ENCODE measurements around the gene MAPK8. TPM values are rescaled to one million over a fixed set of nuclear protein-coding genes. Genes with fewer than 3 reads are reported as not detected.

The MAPK8 gene
- total RNA-seq, 4 donors from 2014 or later: 35.3 to 61.9 (median 42.5) TPM

- no peaks in the 10 kb centered on the region for H3K4me1 ChIP-seq
- no peaks in the 10 kb centered on the region for H3K36me3 ChIP-seq
- no CpG with 5 or more reads among the region's 2 CpGs for WGBS
- no peak for DNase-seq (ENCODE audit: low spot score in 2 of 2)
- H3K27me3 ChIP-seq: peaks cover 2% of the 10 kb centered on the region
- H3K4me3 ChIP-seq: no peak overlapping the region
- no peak overlapping the region for H3K27ac ChIP-seq
- TF ChIP-seq POLR2AphosphoS5 (IDR thresholded peaks at IDR 0.05) (no peak), CTCF (IDR thresholded peaks at IDR 0.05) (no peak), EP300 (IDR thresholded peaks at IDR 0.05) (no peak), POLR2A (IDR thresholded peaks at IDR 0.05) (no peak)
- no peaks in the 10 kb centered on the region for H3K9me3 ChIP-seq
Measured at GRCh38 chr10:48300556-48300955, 5.9 kb upstream of the MAPK8 start.

GRCh38 chr10:48302515-48303476 lies 3.7 kb upstream of the MAPK8 start:
- TF ChIP-seq POLR2AphosphoS5 (IDR thresholded peaks at IDR 0.05) (no peak), CTCF (IDR thresholded peaks at IDR 0.05) (no peak), POLR2A (IDR thresholded peaks at IDR 0.05) (no peak), EP300 (IDR thresholded peaks at IDR 0.05) (no peak)
- DNase-seq (ENCODE audit: low spot score in 2 of 2): no peak
- peaks cover 2% of the 10 kb centered on the region for H3K27me3 ChIP-seq
- H3K27ac ChIP-seq: no peak overlapping the region
- H3K36me3 ChIP-seq: no peaks in the 10 kb centered on the region
- peaks cover 13% of the 10 kb centered on the region for H3K4me1 ChIP-seq
- WGBS: 88% methylated on average over 8 of the region's 8 CpGs
- no peak overlapping the region for H3K4me3 ChIP-seq
- no peaks in the 10 kb centered on the region for H3K9me3 ChIP-seq

GRCh38 chr10:48305905-48306264 lies 592 bp upstream of the MAPK8 start:
- 49% methylated on average over 9 of the region's 9 CpGs for WGBS
- TF ChIP-seq CTCF (IDR thresholded peaks at IDR 0.05): no peak
- no peak for TF ChIP-seq POLR2A (IDR thresholded peaks at IDR 0.05)
- no peak for TF ChIP-seq POLR2AphosphoS5 (IDR thresholded peaks at IDR 0.05)
- no peaks in the 10 kb centered on the region for H3K9me3 ChIP-seq
- peak overlapping the region; percentile 97 for H3K27ac ChIP-seq
- H3K36me3 ChIP-seq: no peaks in the 10 kb centered on the region
- no peaks in the 10 kb centered on the region for H3K27me3 ChIP-seq
- DNase-seq (ENCODE audit: low spot score in 2 of 2): no peak
- peaks cover 26% of the 10 kb centered on the region for H3K4me1 ChIP-seq
- H3K4me3 ChIP-seq: peak overlapping the region; percentile 97

- H3K27me3 ChIP-seq: no peaks in the 10 kb centered on the region
- H3K9me3 ChIP-seq: no peaks in the 10 kb centered on the region
- H3K27ac ChIP-seq: peak overlapping the region; percentile 97
- peak overlapping the region; percentile 97 for H3K4me3 ChIP-seq
- H3K36me3 ChIP-seq: no peaks in the 10 kb centered on the region
- 2% methylated on average over 23 of the region's 70 CpGs for WGBS
- TF ChIP-seq EP300 (IDR thresholded peaks at IDR 0.05) (no peak), POLR2A (IDR thresholded peaks at IDR 0.05) (no peak), CTCF (IDR thresholded peaks at IDR 0.05) (no peak), POLR2AphosphoS5 (IDR thresholded peaks at IDR 0.05) (no peak)
- peak in 1 of 2 donors; percentile 83 for DNase-seq (ENCODE audit: low spot score in 2 of 2)
- H3K4me1 ChIP-seq: peaks cover 26% of the 10 kb centered on the region
Measured at GRCh38 chr10:48306870-48307710, 613 bp downstream of the MAPK8 start.

- WGBS: 11% methylated on average over 3 of the region's 3 CpGs
- no peak overlapping the region for H3K27ac ChIP-seq
Measured at GRCh38 chr10:48307711-48308018, 1.2 kb downstream of the MAPK8 start.

More at GRCh38 chr10:48307711-48308018, 1.2 kb downstream of the MAPK8 start:
- H3K4me1 ChIP-seq: peaks cover 26% of the 10 kb centered on the region
- H3K4me3 ChIP-seq: peak overlapping the region; percentile 97
- H3K36me3 ChIP-seq: no peaks in the 10 kb centered on the region
- DNase-seq (ENCODE audit: low spot score in 2 of 2): no peak
- TF ChIP-seq POLR2AphosphoS5 (IDR thresholded peaks at IDR 0.05) (no peak), POLR2A (IDR thresholded peaks at IDR 0.05) (no peak), CTCF (IDR thresholded peaks at IDR 0.05) (no peak), EP300 (IDR thresholded peaks at IDR 0.05) (no peak)
- H3K27me3 ChIP-seq: no peaks in the 10 kb centered on the region
- H3K9me3 ChIP-seq: no peaks in the 10 kb centered on the region

All from suprapubic skin (tissue), 4 donors.